Right atrium auricular region (tissue), 2 donors: ENCODE data around the gene MS4A4A. TPM values are rescaled to one million over a fixed set of nuclear protein-coding genes. Genes with fewer than 3 reads are reported as not detected.

Experiments used
- DNase-seq: peaks from one replicate; pipeline ENCODE4 v3.0.0-alpha.2; 2019; ENCODE audit warnings: low spot score
- H3K27ac ChIP-seq, 2 donors: fragments of 200-600 bp; sonication (generic); 1 replicate in 1 of 2; 2 replicates in 1 of 2; pipeline ENCODE4 v1.5.1; 2016 to 2019
- H3K27me3 ChIP-seq, 2 donors: fragments of 200-600 bp; sonication (generic); one replicate each; pipeline versions ENCODE4 v1.5.1 to v1.6.0; 2017 to 2019
- H3K36me3 ChIP-seq: fragments of 200-600 bp; sonication (generic); one replicate; pipeline ENCODE4 v1.5.1; 2016
- H3K4me1 ChIP-seq, 2 donors: fragments of 200-600 bp; sonication (generic); one replicate each; pipeline versions ENCODE4 v1.5.1 to v1.6.0; 2017 to 2019
- H3K4me3 ChIP-seq, 2 donors: fragments of 200-600 bp; sonication (generic); 1 replicate in 1 of 2; 2 replicates in 1 of 2; pipeline ENCODE4 v1.5.1; 2017 to 2019; ENCODE audit warnings: mild to moderate bottlenecking in 1 of 2, moderate library complexity in 1 of 2
- H3K9me3 ChIP-seq, 2 donors: fragments of 200-600 bp; sonication (generic); one replicate each; pipeline ENCODE4 v1.5.1; 2019
- total RNA-seq, 2 donors: library from RNA; depleted of rRNA; stranded (reverse); fragments of >200 nt; gene quantifications; one replicate each; pipeline ENCODE4 v1.1.0, GENCODE V29; 2016
- TF ChIP-seq, protein P1 (sequence below), 2 donors: fragments of 200-600 bp; sonication (generic); IDR thresholded peaks; one replicate each; pipeline ENCODE4 v1.5.1; 2019; ENCODE audit warnings: antibody characterized with exemption in 2 of 2

MS4A4A gene
- total RNA-seq, 2 donors from 2014 or later = 7.8 to 11.6 TPM

DNA sequence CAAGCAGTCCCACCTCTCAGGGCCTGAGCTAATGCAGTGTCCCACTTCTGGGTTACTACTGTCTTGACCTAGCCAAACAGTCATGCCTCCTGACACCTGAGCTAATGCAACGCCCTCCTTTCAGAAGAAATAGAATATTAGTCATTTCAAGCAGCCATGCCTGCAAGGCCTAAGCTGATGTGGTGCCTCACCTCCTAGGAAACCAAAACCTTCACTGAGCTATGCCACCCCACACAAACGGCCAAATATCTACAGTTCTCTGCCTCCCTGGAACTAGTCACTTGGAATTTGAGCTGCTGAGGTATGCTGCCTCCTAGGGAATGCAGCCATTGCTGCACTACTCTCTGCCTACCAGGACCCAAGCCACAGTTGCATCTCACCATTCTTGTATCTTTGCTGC is 38.3 kb downstream of the MS4A4A start:
- peaks cover 0 to 38% of the 10 kb centered on the region in 2 donors for H3K9me3 ChIP-seq
- H3K4me3 ChIP-seq = no peak overlapping the region
- no peak overlapping the region for H3K27ac ChIP-seq
- no peak for DNase-seq
- no peaks in the 10 kb centered on the region for H3K4me1 ChIP-seq
- H3K27me3 ChIP-seq = no peaks in the 10 kb centered on the region
- TF ChIP-seq, protein P1, sequence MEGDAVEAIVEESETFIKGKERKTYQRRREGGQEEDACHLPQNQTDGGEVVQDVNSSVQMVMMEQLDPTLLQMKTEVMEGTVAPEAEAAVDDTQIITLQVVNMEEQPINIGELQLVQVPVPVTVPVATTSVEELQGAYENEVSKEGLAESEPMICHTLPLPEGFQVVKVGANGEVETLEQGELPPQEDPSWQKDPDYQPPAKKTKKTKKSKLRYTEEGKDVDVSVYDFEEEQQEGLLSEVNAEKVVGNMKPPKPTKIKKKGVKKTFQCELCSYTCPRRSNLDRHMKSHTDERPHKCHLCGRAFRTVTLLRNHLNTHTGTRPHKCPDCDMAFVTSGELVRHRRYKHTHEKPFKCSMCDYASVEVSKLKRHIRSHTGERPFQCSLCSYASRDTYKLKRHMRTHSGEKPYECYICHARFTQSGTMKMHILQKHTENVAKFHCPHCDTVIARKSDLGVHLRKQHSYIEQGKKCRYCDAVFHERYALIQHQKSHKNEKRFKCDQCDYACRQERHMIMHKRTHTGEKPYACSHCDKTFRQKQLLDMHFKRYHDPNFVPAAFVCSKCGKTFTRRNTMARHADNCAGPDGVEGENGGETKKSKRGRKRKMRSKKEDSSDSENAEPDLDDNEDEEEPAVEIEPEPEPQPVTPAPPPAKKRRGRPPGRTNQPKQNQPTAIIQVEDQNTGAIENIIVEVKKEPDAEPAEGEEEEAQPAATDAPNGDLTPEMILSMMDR (IDR thresholded peaks at IDR 0.05) = no peak
- H3K36me3 ChIP-seq = no peaks in the 10 kb centered on the region

DNA sequence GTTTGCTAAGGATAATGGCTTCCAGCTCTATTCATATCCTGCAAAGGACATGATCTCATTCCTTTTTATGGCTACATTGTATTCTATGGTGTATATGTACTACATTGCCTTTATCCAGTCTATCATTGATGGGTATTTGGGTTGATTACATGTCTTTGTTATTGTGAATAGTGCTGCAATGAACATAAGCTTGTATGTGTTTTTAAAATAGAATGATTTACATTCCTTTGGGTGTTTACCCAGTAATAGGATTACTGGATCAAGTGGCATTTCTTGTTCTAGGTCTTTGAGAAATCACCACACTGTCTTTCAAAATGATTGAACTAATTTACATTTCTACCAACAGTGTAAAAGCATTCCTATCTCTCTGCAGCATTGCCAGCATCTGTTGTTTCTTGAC is 40.6 kb downstream of the MS4A4A start:
- TF ChIP-seq, protein P1 (IDR thresholded peaks at IDR 0.05) = no peak
- no peak overlapping the region for H3K27ac ChIP-seq
- peaks cover 0 to 44% of the 10 kb centered on the region in 2 donors for H3K9me3 ChIP-seq
- H3K27me3 ChIP-seq = no peaks in the 10 kb centered on the region
- no peaks in the 10 kb centered on the region for H3K36me3 ChIP-seq
- no peaks in the 10 kb centered on the region for H3K4me1 ChIP-seq
- no peak for DNase-seq
- H3K4me3 ChIP-seq = no peak overlapping the region

DNA sequence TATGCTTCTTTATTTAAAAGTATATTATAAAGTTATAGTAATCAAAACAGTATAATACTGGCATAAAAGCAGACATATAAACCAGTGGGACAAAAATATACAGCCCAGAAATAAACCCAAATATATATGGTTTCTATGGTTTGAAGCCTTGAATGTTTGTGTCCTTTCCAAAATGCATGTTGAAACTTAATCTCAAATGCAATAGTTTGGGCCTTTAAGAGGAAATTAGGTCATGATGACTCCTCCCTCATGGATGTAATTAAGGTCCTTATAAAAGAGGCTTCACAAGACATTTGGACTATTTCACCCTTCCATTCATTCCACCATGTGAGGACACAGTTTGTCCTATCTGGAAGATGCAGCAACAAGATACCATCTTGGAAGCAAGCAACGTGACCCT is 46.5 kb downstream of the MS4A4A start, which contains the start of gene MS4A6E:
MS4A6E (plus strand) TSS at position 301 of the 400 bp plus-strand sequence. CDS start 7,641 bp downstream, outside the sequence.
- H3K4me3 ChIP-seq = no peak within 1 kb of the TSS
- no peak within 1 kb of the TSS for H3K27ac ChIP-seq
- H3K36me3 ChIP-seq = no peaks in the 10 kb centered on the region
- H3K9me3 ChIP-seq = peaks cover 0 to 26% of the 10 kb centered on the region in 2 donors
- TF ChIP-seq, protein P1 (IDR thresholded peaks at IDR 0.05) = no peak
- H3K4me1 ChIP-seq = no peaks in the 10 kb centered on the region
- H3K27me3 ChIP-seq = no peaks in the 10 kb centered on the region
- no peak for DNase-seq

DNA sequence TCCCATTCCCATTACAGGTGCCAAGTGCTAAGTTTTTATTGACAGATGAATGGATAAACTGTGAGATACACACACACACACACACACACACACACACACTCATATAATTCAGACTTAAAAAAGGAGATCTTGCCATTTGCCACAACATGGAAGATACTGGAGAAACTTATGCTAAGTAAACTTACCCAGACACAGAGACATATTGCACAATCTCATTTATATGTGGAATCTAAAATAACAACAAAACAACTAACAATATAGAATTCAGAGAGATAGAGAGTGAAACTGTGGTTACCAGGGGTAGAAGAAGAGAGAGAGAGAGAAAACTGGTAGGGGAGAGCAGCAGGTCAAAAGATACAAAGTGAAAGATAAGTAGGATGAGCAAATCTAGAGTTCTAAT is 48.0 kb downstream of the MS4A4A start:
- no peak overlapping the region for H3K4me3 ChIP-seq
- TF ChIP-seq, protein P1 (IDR thresholded peaks at IDR 0.05) = no peak
- H3K27ac ChIP-seq = no peak overlapping the region
- DNase-seq = no peak
- H3K36me3 ChIP-seq = no peaks in the 10 kb centered on the region
- no peaks in the 10 kb centered on the region for H3K27me3 ChIP-seq
- peaks cover 0 to 26% of the 10 kb centered on the region in 2 donors for H3K9me3 ChIP-seq
- H3K4me1 ChIP-seq = no peaks in the 10 kb centered on the region

DNA sequence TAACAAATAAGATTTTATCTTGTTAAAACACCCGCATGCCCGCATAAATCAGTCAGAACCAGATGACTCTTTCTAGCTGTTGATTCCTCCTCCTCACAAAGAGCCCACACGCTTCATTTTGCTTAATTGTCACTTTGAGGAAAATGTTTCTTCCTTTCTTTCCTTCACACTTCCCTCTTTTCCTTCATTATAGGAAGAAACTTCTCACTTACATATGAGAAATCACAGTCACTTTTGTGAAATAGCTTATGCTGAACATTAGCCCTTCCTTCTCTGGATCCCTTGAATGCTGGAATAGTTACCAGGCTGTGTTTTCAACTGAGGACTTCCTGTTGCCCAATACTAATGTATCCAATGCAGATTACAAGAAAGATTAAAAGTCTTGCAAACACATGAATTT is 52.4 kb downstream of the MS4A4A start:
- no peak for DNase-seq
- H3K9me3 ChIP-seq = peaks cover 0 to 8% of the 10 kb centered on the region in 2 donors
- TF ChIP-seq, protein P1 (IDR thresholded peaks at IDR 0.05) = no peak
- H3K27ac ChIP-seq = no peak overlapping the region
- H3K27me3 ChIP-seq = no peaks in the 10 kb centered on the region
- no peaks in the 10 kb centered on the region for H3K36me3 ChIP-seq
- H3K4me1 ChIP-seq = no peaks in the 10 kb centered on the region
- no peak overlapping the region for H3K4me3 ChIP-seq

DNA sequence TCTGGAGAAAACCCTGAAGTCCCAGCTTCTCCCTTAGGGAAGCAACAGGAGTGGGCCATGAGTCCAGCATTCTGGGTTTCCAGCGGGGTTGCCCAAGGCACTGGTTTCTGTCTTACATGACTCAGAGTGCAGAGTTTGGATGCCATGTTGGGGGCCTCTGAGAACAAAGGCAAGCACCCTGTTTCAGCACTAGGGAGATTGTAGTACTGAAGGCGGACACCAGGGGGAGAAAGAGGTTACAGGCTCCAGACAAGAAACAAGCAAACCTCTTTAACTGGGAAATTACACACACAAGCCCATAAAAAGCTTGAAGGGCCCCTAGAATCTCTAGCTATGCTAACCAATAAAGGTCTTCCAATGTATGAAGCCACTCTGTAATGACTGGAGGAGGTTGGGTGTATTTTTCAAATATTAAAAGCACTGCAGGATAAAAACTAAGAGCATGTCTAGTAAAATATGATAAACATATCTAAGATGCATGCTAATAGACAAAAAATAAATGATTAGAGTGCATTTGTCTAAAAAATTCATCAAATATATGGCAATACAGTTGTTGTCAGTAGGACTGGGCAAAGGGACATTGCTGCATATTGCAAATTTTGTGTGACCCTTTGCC is 53.6 kb downstream of the MS4A4A start:
- H3K27ac ChIP-seq = no peak overlapping the region
- H3K4me1 ChIP-seq = no peaks in the 10 kb centered on the region
- DNase-seq = peak; percentile 78
- H3K36me3 ChIP-seq = no peaks in the 10 kb centered on the region
- H3K9me3 ChIP-seq = peaks cover 0 to 8% of the 10 kb centered on the region in 2 donors
- no peaks in the 10 kb centered on the region for H3K27me3 ChIP-seq
- H3K4me3 ChIP-seq = no peak overlapping the region
- TF ChIP-seq, protein P1 (IDR thresholded peaks at IDR 0.05) = peak; percentile 46 to 73
